ENCODE data around the gene MTIF2. TPM values are rescaled to one million over a fixed set of nuclear protein-coding genes. Genes with fewer than 3 reads are reported as not detected.

MTIF2 gene
- total RNA-seq, 3 donors from 2014 or later (not counting 1 experiment from before 2014, with no cell fraction given): 19.8 to 26.6 (median 20.8) TPM

Other genes starting within 250 kb of the MTIF2 start
- 100 to 1,000 TPM; 100 to 117 (median 109) TPM for gene RTN4, start 218.8 kb downstream of the MTIF2 start, total RNA-seq
- 10 to 100 TPM in 1 of 3 donors, 1 to 10 TPM in 2; 5.6 to 14.9 (median 6.3) TPM for gene CLHC1, start 36.9 kb downstream of the MTIF2 start, total RNA-seq
- gene RPS27A, start 36.5 kb downstream of the MTIF2 start, total RNA-seq: 1,000 to 10,000 TPM in 1 of 3 donors, 100 to 1,000 TPM in 2; 830 to 1,009 (median 939) TPM
- 10 to 100 TPM; 20.4 to 39.0 (median 26.4) TPM for gene CCDC88A, start 150.6 kb upstream of the MTIF2 start, total RNA-seq